Sigmoid colon (tissue), 7 donors: ENCODE results near the gene AP3B1. TPM values are rescaled to one million over a fixed set of nuclear protein-coding genes. Genes with fewer than 3 reads are reported as not detected.

Experiments
- DNase-seq: peaks from one replicate; pipeline ENCODE4 v3.0.0-alpha.2; 2019
- H3K27ac ChIP-seq, 4 donors: fragments of 200-600 bp; sonication (generic); one replicate each; pipeline ENCODE4 v1.5.1; 2016 to 2019; ENCODE audit warnings: mild to moderate bottlenecking in 1 of 4
- H3K27me3 ChIP-seq, 3 donors: fragments of 200-600 bp; sonication (generic); one replicate each; pipeline ENCODE4 v1.5.1; 2019; ENCODE audit warnings: mild to moderate bottlenecking in 1 of 3
- H3K36me3 ChIP-seq, 4 donors: fragments of 200-600 bp; sonication (generic); one replicate each; pipeline ENCODE4 v1.5.1; 2016 to 2019
- H3K4me1 ChIP-seq, 4 donors: fragments of 200-600 bp; sonication (generic); one replicate each; pipeline ENCODE4 v1.5.1; 2017 to 2019
- H3K4me3 ChIP-seq, 4 donors: fragments of 200-600 bp; sonication (generic); one replicate each; pipeline ENCODE4 v1.5.1; 2017 to 2019; ENCODE audit warnings: mild to moderate bottlenecking in 2 of 4, moderate library complexity in 1 of 4
- H3K9me3 ChIP-seq, 4 donors: fragments of 200-600 bp in 3 of 4; sonication (generic) in 3 of 4; one replicate each; pipeline versions ENCODE4 v1.5.1 to v1.6.1; 2013 to 2019
- EP300 ChIP-seq, 4 donors: sonication (generic); formaldehyde crosslinking; IDR thresholded peaks; one replicate each; pipeline ENCODE4 v1.6.1; 2017; ENCODE audit warnings: antibody characterized with exemption in 4 of 4
- POLR2A ChIP-seq, 2 donors: fragments of 450-650 bp; IDR thresholded peaks; one replicate each; pipeline ENCODE4 v1.6.1; 2016; ENCODE audit warnings: antibody characterized with exemption in 2 of 2, mild to moderate bottlenecking in 2 of 2, moderate library complexity in 2 of 2
- POLR2AphosphoS5 ChIP-seq, 4 donors: sonication (generic); formaldehyde crosslinking; IDR thresholded peaks; one replicate each; pipeline ENCODE4 v1.6.1; 2017; ENCODE audit warnings: antibody characterized with exemption in 4 of 4
- WGBS, 2 donors: extraction: QIAGEN DNeasy Blood & Tissue Kit; methylation state at CpG; one replicate each; pipeline ENCODE4 v1.1.7; 2013; 5-methylcytosine and 5-hydroxymethylcytosine counted together
- intact Hi-C: fragments of 100-400 bp; cut with DNase I; formaldehyde crosslinking; loops from one replicate; pipeline ENCODE4 v1.15.1; 2023
- polyA plus RNA-seq, 3 donors: library from polyadenylated mRNA; stranded (reverse); fragments of 200-250 nt; gene quantifications; one replicate each; pipeline ENCODE4 v1.2.3, GENCODE V29; 2013
- total RNA-seq, 4 donors: library from RNA; depleted of rRNA; stranded (reverse); fragments of >200 nt; gene quantifications; one replicate each; pipeline ENCODE4 v1.1.0, GENCODE V29; 2016
- TF ChIP-seq, protein P1 (sequence below), 4 experiments: fragments of 450-650 bp in 3 of 4; fragments of 200-600 bp in 1 of 4; IDR thresholded peaks; one replicate each; pipeline ENCODE4 v1.5.1; 2016 to 2019; ENCODE audit warnings: antibody characterized with exemption in 4 of 4, mild to moderate bottlenecking in 3 of 4, moderate library complexity in 2 of 4
- donor health status: healthy with polysubstance abuse.
- donor health status: Bipolar disorder and iron deficiency.
- donor health status: healthy.

Gene AP3B1
- total and polyA plus RNA-seq, 7 donors: 26.8 to 48.2 (median 35.1) TPM

DNA sequence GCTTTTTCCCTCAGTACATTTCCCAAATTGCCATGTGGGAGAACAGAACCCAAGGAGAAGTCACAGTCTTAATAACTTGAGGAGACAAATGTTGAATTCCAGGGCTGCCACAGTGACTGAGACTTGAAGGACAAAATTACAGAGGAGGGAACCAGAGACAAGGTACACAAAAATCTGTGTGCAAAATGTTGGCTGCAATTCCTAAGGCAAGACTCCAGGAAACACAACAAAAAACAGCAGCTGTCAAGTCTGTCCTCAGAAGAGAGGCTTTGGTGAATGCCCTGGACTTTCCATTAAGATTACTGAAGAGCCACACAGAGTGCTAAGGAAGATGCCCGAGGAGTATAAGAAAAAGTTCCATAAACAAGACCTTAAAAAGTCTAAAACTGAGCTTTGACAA is 21.1 kb downstream of the AP3B1 start:
- H3K27ac ChIP-seq: no peak overlapping the region
- TF ChIP-seq EP300 (IDR thresholded peaks at IDR 0.05) (no peak), POLR2A (IDR thresholded peaks at IDR 0.05) (no peak), POLR2AphosphoS5 (IDR thresholded peaks at IDR 0.05) (no peak)
- TF ChIP-seq, protein P1, sequence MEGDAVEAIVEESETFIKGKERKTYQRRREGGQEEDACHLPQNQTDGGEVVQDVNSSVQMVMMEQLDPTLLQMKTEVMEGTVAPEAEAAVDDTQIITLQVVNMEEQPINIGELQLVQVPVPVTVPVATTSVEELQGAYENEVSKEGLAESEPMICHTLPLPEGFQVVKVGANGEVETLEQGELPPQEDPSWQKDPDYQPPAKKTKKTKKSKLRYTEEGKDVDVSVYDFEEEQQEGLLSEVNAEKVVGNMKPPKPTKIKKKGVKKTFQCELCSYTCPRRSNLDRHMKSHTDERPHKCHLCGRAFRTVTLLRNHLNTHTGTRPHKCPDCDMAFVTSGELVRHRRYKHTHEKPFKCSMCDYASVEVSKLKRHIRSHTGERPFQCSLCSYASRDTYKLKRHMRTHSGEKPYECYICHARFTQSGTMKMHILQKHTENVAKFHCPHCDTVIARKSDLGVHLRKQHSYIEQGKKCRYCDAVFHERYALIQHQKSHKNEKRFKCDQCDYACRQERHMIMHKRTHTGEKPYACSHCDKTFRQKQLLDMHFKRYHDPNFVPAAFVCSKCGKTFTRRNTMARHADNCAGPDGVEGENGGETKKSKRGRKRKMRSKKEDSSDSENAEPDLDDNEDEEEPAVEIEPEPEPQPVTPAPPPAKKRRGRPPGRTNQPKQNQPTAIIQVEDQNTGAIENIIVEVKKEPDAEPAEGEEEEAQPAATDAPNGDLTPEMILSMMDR (IDR thresholded peaks at IDR 0.05): no peak
- no peaks in the 10 kb centered on the region for H3K9me3 ChIP-seq
- H3K4me3 ChIP-seq: no peak overlapping the region
- H3K36me3 ChIP-seq: no peaks in the 10 kb centered on the region
- intact Hi-C loops: no loop called here
- DNase-seq: no peak
- WGBS, 2 donors: 89 to 91% methylated on average over 1 of the region's 1 CpG
- H3K27me3 ChIP-seq: no peaks in the 10 kb centered on the region
- peaks cover 0 to 15% (median 6%) of the 10 kb centered on the region in 4 donors for H3K4me1 ChIP-seq

DNA sequence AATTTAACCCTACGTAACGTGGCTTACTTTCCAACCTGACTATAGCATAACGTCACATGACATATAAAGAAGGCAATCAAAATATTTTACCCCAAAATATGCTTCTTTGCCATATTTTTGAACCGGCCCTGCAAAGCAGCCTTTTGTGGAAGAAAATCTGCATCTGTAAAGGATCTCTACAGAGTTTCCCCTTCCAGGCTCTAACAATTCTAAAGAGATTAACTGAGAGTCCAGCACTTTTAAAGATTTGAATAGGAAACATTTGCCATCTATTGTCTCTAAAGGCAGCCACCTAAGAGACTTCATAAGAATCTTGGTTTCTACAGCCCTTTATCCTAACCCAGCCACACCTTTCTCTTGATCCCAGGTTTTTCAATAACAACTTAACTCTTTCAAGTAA is 22.7 kb downstream of the AP3B1 start:
- H3K4me3 ChIP-seq: no peak overlapping the region
- H3K36me3 ChIP-seq: no peaks in the 10 kb centered on the region
- WGBS, 2 donors: 93 to 94% methylated on average over 4 of the region's 4 CpGs
- TF ChIP-seq, protein P1 (IDR thresholded peaks at IDR 0.05): no peak
- TF ChIP-seq POLR2A (IDR thresholded peaks at IDR 0.05): no peak
- TF ChIP-seq POLR2AphosphoS5 (IDR thresholded peaks at IDR 0.05): no peak
- no peak for TF ChIP-seq EP300 (IDR thresholded peaks at IDR 0.05)
- no peak for DNase-seq
- H3K9me3 ChIP-seq: no peaks in the 10 kb centered on the region
- intact Hi-C loops: no loop called here
- H3K27ac ChIP-seq: no peak overlapping the region
- no peaks in the 10 kb centered on the region for H3K27me3 ChIP-seq
- peaks cover 0 to 15% (median 7%) of the 10 kb centered on the region in 4 donors for H3K4me1 ChIP-seq

DNA sequence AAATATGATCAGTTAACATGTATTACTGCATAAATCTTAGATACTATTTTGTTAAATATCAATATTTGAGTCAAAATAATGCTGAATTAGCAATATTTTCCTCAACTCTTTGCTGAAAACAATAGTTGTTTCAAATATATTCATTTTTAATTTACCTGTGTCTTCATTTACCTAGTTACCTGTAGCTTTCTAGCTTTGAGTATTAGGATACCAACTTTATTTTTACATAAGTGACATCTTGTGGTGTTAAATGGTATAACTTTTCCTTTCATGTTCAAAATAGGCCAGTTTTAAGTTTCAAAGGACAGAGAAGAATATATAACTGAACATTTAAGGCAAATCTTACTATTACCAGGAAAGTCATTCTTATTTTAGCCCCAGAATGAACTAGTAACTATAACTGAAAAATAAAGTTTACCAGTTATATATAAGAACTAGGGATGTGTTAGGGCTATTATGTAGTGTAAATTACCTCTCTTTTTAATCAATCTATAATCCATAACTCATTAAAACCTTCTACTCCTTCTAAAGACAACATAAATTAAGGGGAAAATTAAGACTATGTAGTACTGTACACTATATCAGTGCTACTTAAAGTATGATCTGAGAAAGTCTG is 25.3 kb downstream of the AP3B1 start:
- intact Hi-C loops: no loop called here
- H3K4me1 ChIP-seq: peaks cover 0 to 15% (median 5%) of the 10 kb centered on the region in 4 donors
- TF ChIP-seq POLR2A (IDR thresholded peaks at IDR 0.05): no peak
- TF ChIP-seq POLR2AphosphoS5 (IDR thresholded peaks at IDR 0.05): no peak
- TF ChIP-seq, protein P1 (IDR thresholded peaks at IDR 0.05): peak in 2 of 4 experiments; percentile 30 to 47
- no peaks in the 10 kb centered on the region for H3K27me3 ChIP-seq
- no peak for DNase-seq
- H3K36me3 ChIP-seq: peaks cover 0 to 19% (median 0%) of the 10 kb centered on the region in 4 donors
- no peak overlapping the region for H3K27ac ChIP-seq
- H3K9me3 ChIP-seq: no peaks in the 10 kb centered on the region
- H3K4me3 ChIP-seq: no peak overlapping the region

DNA sequence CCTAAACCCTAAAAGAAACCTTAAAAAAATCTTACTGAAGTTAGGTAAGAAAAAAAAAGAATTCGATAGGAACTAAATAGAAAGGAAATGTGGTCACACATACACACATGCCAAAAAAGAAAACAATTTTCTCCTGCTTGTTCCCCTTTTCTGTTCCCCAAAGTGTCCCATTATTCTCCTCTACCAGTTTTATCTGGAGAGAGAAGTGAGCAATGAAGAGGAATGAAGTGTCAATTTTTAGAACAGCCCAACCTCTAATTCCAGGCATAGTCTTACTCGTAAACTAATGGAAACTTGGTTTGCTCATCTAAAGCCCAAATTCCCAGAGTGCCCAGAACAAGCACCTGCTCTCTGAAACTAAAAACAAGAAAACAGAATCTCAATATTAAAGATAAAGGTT is 26.1 kb downstream of the AP3B1 start:
- Histone ChIP-seq H3K27me3 (no peaks in the 10 kb centered on the region), H3K4me3 (no peak overlapping the region), H3K36me3 (peaks cover 0 to 25% (median 2%) of the 10 kb centered on the region in 4 donors), H3K27ac (no peak overlapping the region), H3K9me3 (no peaks in the 10 kb centered on the region), H3K4me1 (peaks cover 0 to 9% (median 3%) of the 10 kb centered on the region in 4 donors)
- WGBS, 2 donors: 52 to 87% methylated on average over 2 of the region's 2 CpGs
- TF ChIP-seq POLR2AphosphoS5 (IDR thresholded peaks at IDR 0.05): no peak
- TF ChIP-seq, protein P1 (IDR thresholded peaks at IDR 0.05): no peak
- TF ChIP-seq POLR2A (IDR thresholded peaks at IDR 0.05): no peak
- no peak for TF ChIP-seq EP300 (IDR thresholded peaks at IDR 0.05)
- intact Hi-C loops: no loop called here
- DNase-seq: no peak

DNA sequence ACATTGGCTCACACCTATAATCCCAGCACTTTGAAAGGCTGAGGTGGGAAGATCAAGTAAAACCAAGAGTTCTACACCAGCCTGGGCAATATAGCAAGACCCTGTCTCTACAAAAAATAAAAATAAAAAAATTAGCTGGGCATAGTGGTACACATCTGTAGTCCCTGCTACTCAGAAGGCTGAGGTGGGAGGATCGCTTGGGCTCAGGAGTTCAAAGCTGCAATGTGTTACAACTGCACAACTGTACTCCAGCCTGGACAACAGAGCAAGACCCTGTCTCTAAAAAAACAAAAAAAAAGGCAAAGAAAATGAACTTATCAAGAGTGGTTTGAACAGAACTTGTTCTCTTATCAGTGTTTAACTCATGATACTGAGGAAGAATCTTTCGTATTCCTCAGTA is 29.3 kb downstream of the AP3B1 start:
- 96 to 99% methylated on average over 2 of the region's 2 CpGs for WGBS, 2 donors
- TF ChIP-seq, protein P1 (IDR thresholded peaks at IDR 0.05): no peak
- TF ChIP-seq POLR2A (IDR thresholded peaks at IDR 0.05) (no peak), POLR2AphosphoS5 (IDR thresholded peaks at IDR 0.05) (no peak), EP300 (IDR thresholded peaks at IDR 0.05) (no peak)
- no peak for DNase-seq
- Histone ChIP-seq H3K4me3 (no peak overlapping the region), H3K27me3 (no peaks in the 10 kb centered on the region), H3K9me3 (no peaks in the 10 kb centered on the region), H3K4me1 (peaks cover 0 to 5% (median 0%) of the 10 kb centered on the region in 4 donors), H3K36me3 (peaks cover 0 to 28% (median 3%) of the 10 kb centered on the region in 4 donors), H3K27ac (no peak overlapping the region)
- intact Hi-C loops: no loop called here
